WTC11 (cell line): ENCODE data around the gene NAV2. TPM values are rescaled to one million over a fixed set of nuclear protein-coding genes. Genes with fewer than 3 reads are reported as not detected.

ENCODE experiments used
- ATAC-seq: fragments of 200-7000 bp; cut with Tn5 transposase; 2 replicates; pipeline ENCODE4 v1.10.0; 2021; ENCODE audit warnings: mild to moderate bottlenecking, moderate library complexity
- CTCF ChIA-PET: fragments of 300-600 bp; sonication (Branson Sonifier 250); formaldehyde crosslinking; loops from one replicate; lab custom pipeline; 2021; ENCODE audit warnings: antibody characterized with exemption; lab: Charles Lee
- POLR2A ChIA-PET: fragments of 350-600 bp; sonication (Branson Sonifier 250); formaldehyde crosslinking; loops from one replicate; lab custom pipeline; 2021; ENCODE audit warnings: antibody characterized with exemption; lab: Charles Lee
- DNase-seq: peaks from one replicate; pipeline ENCODE4 v3.0.0; 2021; ENCODE audit warnings: low spot score
- H3K27ac Mint-ChIP-seq: 2 replicates; pipeline ENCODE4 v1.8.0; 2021; ENCODE audit warnings: mixed read lengths
- H3K27me3 Mint-ChIP-seq: 2 replicates; pipeline ENCODE4 v1.8.0; 2021; ENCODE audit warnings: low read depth, mild to moderate bottlenecking, moderate library complexity, mixed read lengths
- H3K36me3 Mint-ChIP-seq: 2 replicates; pipeline ENCODE4 v1.8.0; 2021; ENCODE audit warnings: mixed read lengths
- H3K4me1 Mint-ChIP-seq: 2 replicates; pipeline ENCODE4 v1.8.0; 2022; ENCODE audit warnings: mixed read lengths
- H3K4me3 Mint-ChIP-seq: 2 replicates; pipeline ENCODE4 v1.8.0; 2021; ENCODE audit warnings: mild to moderate bottlenecking, moderate library complexity, mixed read lengths
- H3K9me3 Mint-ChIP-seq: 2 replicates; pipeline ENCODE4 v1.8.0; 2021; ENCODE audit warnings: mixed read lengths
- AFF4 ChIP-seq: sonication (generic); formaldehyde crosslinking; IDR thresholded peaks from 2 replicates; pipeline ENCODE4 v1.8.1; 2023; ENCODE audit warnings: mild to moderate bottlenecking, missing genetic modification reagents, borderline replicate concordance
- AR ChIP-seq: fragments of 250-450 bp; sonication (Bioruptor Pico); IDR thresholded peaks from 2 replicates; pipeline ENCODE4 v1.9.0; 2021; ENCODE audit warnings: mild to moderate bottlenecking
- ARID4B ChIP-seq: sonication (generic); formaldehyde crosslinking; IDR thresholded peaks from 2 replicates; pipeline ENCODE4 v1.8.0; 2023; ENCODE audit warnings: missing genetic modification reagents, mild to moderate bottlenecking, borderline replicate concordance
- ATF6 ChIP-seq: sonication (generic); formaldehyde crosslinking; IDR thresholded peaks from 2 replicates; pipeline ENCODE4 v1.8.1; 2023; ENCODE audit warnings: mild to moderate bottlenecking, missing genetic modification reagents
- CDX4 ChIP-seq: fragments of 250-450 bp; sonication (Bioruptor Pico); IDR thresholded peaks from 2 replicates; pipeline ENCODE4 v1.9.0; 2021; ENCODE audit warnings: moderate library complexity, mild to moderate bottlenecking, inconsistent platforms, borderline replicate concordance
- CREM ChIP-seq: sonication (generic); formaldehyde crosslinking; IDR thresholded peaks from 2 replicates; pipeline ENCODE4 v1.8.1; 2022; ENCODE audit warnings: mild to moderate bottlenecking, missing genetic modification reagents, moderate library complexity
- E2F1 ChIP-seq: sonication (generic); formaldehyde crosslinking; IDR thresholded peaks from 2 replicates; pipeline ENCODE4 v1.8.0; 2022; ENCODE audit warnings: mild to moderate bottlenecking, missing genetic modification reagents
- ELF4 ChIP-seq: sonication (generic); formaldehyde crosslinking; IDR thresholded peaks from 2 replicates; pipeline ENCODE4 v1.8.1; 2022; ENCODE audit warnings: low read depth, mild to moderate bottlenecking, moderate library complexity, missing genetic modification reagents
- IRF1 ChIP-seq: sonication (generic); formaldehyde crosslinking; IDR thresholded peaks from 2 replicates; pipeline ENCODE4 v1.8.0; 2023; ENCODE audit warnings: missing genetic modification reagents
- MAX ChIP-seq: sonication (generic); formaldehyde crosslinking; IDR thresholded peaks from 2 replicates; pipeline ENCODE4 v1.8.0; 2022; ENCODE audit warnings: mild to moderate bottlenecking, missing genetic modification reagents
- MYBL2 ChIP-seq: sonication (generic); formaldehyde crosslinking; IDR thresholded peaks from 2 replicates; pipeline ENCODE4 v1.8.1; 2023; ENCODE audit warnings: mild to moderate bottlenecking, moderate library complexity, missing genetic modification reagents
- NFYB ChIP-seq: sonication (generic); formaldehyde crosslinking; conservative IDR thresholded peaks from 2 replicates; pipeline ENCODE4 v1.8.0; 2022; ENCODE audit warnings: low read depth, missing genetic modification reagents
- NR2C2 ChIP-seq: sonication (generic); formaldehyde crosslinking; IDR thresholded peaks from 2 replicates; pipeline ENCODE4 v1.8.0; 2022; ENCODE audit warnings: mild to moderate bottlenecking, missing genetic modification reagents
- OVOL2 ChIP-seq: fragments of 250-450 bp; sonication (Bioruptor Pico); IDR thresholded peaks from 2 replicates; pipeline ENCODE4 v1.9.0; 2021; ENCODE audit warnings: mild to moderate bottlenecking, borderline replicate concordance
- RORB ChIP-seq: fragments of 250-450 bp; sonication (Bioruptor Pico); IDR thresholded peaks from 2 replicates; pipeline ENCODE4 v1.9.0; 2021; ENCODE audit warnings: mild to moderate bottlenecking
- SMAD3 ChIP-seq: sonication (generic); formaldehyde crosslinking; IDR thresholded peaks from 2 replicates; pipeline ENCODE4 v1.8.0; 2022; ENCODE audit warnings: missing genetic modification reagents, mild to moderate bottlenecking, borderline replicate concordance
- SOX15 ChIP-seq: fragments of 250-450 bp; sonication (Bioruptor Pico); IDR thresholded peaks from 2 replicates; pipeline ENCODE4 v1.9.0; 2021; ENCODE audit warnings: mild to moderate bottlenecking
- TP53 ChIP-seq: sonication (generic); formaldehyde crosslinking; IDR thresholded peaks from 2 replicates; pipeline ENCODE4 v1.8.1; 2023; ENCODE audit warnings: mild to moderate bottlenecking, missing genetic modification reagents
- total RNA-seq: library from RNA; stranded (reverse); gene quantifications from 3 replicates; pipeline ENCODE4 v1.2.3, GENCODE V29; 2021

The NAV2 gene
- total RNA-seq, 1 experiment from 2014 or later = 42.8 TPM

GRCh38 chr11:20065406-20065805 is 352.8 kb downstream of the NAV2 start:
- Mint-ChIP-seq H3K4me1 (peaks cover 51% of the 10 kb centered on the region), H3K36me3 (peaks cover 42% of the 10 kb centered on the region), H3K4me3 (no peak overlapping the region), H3K9me3 (no peaks in the 10 kb centered on the region), H3K27me3 (no peaks in the 10 kb centered on the region; the same call in 1 of the 2 replicates), H3K27ac (peak overlapping the region; percentile 20; the same call in 1 of the 2 replicates)
- ChIA-PET CTCF (interaction anchor here (1.2 kb wide), 1 partner anchor 112 kb away, joined by 4 read pairs; no protein-coding TSS in a partner anchor), POLR2A (no interaction called here)
- TF ChIP-seq NR2C2 (CRISPR knock-in tag) (no peak), NFYB (CRISPR knock-in tag) (no peak), IRF1 (CRISPR knock-in tag) (no peak), E2F1 (no peak), MYBL2 (CRISPR knock-in tag) (no peak), MAX (CRISPR knock-in tag) (no peak), CDX4 (CRISPR knock-in tag) (no peak), SMAD3 (CRISPR knock-in tag) (no peak), CREM (CRISPR knock-in tag) (no peak), AR (CRISPR knock-in tag) (no peak), ARID4B (no peak), TP53 (no peak)
- DNase-seq (no peak), ATAC-seq (peak; percentile 61)

GRCh38 chr11:20066013-20066782 is 353.6 kb downstream of the NAV2 start:
- Mint-ChIP-seq H3K27ac (no peak overlapping the region), H3K4me3 (no peak overlapping the region), H3K27me3 (no peaks in the 10 kb centered on the region; the same call in 1 of the 2 replicates), H3K4me1 (peaks cover 51% of the 10 kb centered on the region), H3K9me3 (no peaks in the 10 kb centered on the region), H3K36me3 (peaks cover 45% of the 10 kb centered on the region)
- DNase-seq = no peak
- no peak for ATAC-seq
- ChIA-PET CTCF (interaction anchor here (1.2 kb wide), 1 partner anchor 113 kb away, joined by 4 read pairs; no protein-coding TSS in a partner anchor), POLR2A (no interaction called here)
- TF ChIP-seq SOX15 (CRISPR knock-in tag) = no peak
- TF ChIP-seq RORB = no peak
- TF ChIP-seq AFF4 = no peak
- no peak for TF ChIP-seq ATF6
- TF ChIP-seq OVOL2 (CRISPR knock-in tag) = no peak
- no peak for TF ChIP-seq ELF4 (CRISPR knock-in tag)
